GM21576 (cell line): ENCODE data around the gene UNKL.

Experiments
- ATAC-seq: cut with Tn5 transposase; IDR thresholded peaks from one replicate; pipeline ENCODE4 v1.9.1; 2021; ENCODE audit warnings: mild to moderate bottlenecking, moderate library complexity; ENCODE audit not compliant: unreplicated experiment

UNKL gene

GRCh38 chr16:1407753-1408152, 6.8 kb downstream of the UNKL start:
- ATAC-seq = no peak

GRCh38 chr16:1403733-1404132, 10.8 kb downstream of the UNKL start:
- ATAC-seq = no peak

- no peak for ATAC-seq
These were observed 11.5 kb downstream of the UNKL start for GRCh38 chr16:1403036-1403435.

GRCh38 chr16:1401758-1402154, 12.7 kb downstream of the UNKL start:
- no peak for ATAC-seq

GRCh38 chr16:1401061-1401757, 13.3 kb downstream of the UNKL start:
- ATAC-seq = no peak

- ATAC-seq = no peak
These were observed 15.5 kb downstream of the UNKL start for GRCh38 chr16:1398826-1399581.

- ATAC-seq = no peak
These were observed 16.2 kb downstream of the UNKL start for GRCh38 chr16:1398351-1398750.

- no peak for ATAC-seq
These were observed 16.7 kb downstream of the UNKL start for GRCh38 chr16:1397779-1398178.

- ATAC-seq = no peak
These were observed 19.0 kb downstream of the UNKL start for GRCh38 chr16:1395444-1396031.

GRCh38 chr16:1394367-1394951, 20.0 kb downstream of the UNKL start:
- no peak for ATAC-seq

- no peak for ATAC-seq
These were observed 20.8 kb downstream of the UNKL start for GRCh38 chr16:1393613-1394176.

- ATAC-seq = no peak
These were observed 21.7 kb downstream of the UNKL start for GRCh38 chr16:1392826-1393225.

GRCh38 chr16:1390239-1390779, 24.2 kb downstream of the UNKL start:
- ATAC-seq = no peak

GRCh38 chr16:1389762-1390161, 24.7 kb downstream of the UNKL start:
- ATAC-seq = no peak

- ATAC-seq = no peak
These were observed 27.2 kb downstream of the UNKL start for GRCh38 chr16:1387331-1387730.

- no peak for ATAC-seq
These were observed 29.3 kb downstream of the UNKL start for GRCh38 chr16:1385232-1385631.

- ATAC-seq = no peak
These were observed 30.9 kb downstream of the UNKL start for GRCh38 chr16:1383556-1383955.

- no peak for ATAC-seq
These were observed 32.7 kb downstream of the UNKL start for GRCh38 chr16:1381612-1382406.

- no peak for ATAC-seq
These were observed 34.3 kb downstream of the UNKL start for GRCh38 chr16:1380195-1380594.

- no peak for ATAC-seq
These were observed 35.0 kb downstream of the UNKL start for GRCh38 chr16:1379304-1380076.
